ENCODE data around the gene C2orf72.
"Not testable (repeated sequence)": the region's sequence is repeated elsewhere in the genome, so short reads cannot be mapped to it uniquely, and the experiment has no call there.

C2orf72 gene

DNA sequence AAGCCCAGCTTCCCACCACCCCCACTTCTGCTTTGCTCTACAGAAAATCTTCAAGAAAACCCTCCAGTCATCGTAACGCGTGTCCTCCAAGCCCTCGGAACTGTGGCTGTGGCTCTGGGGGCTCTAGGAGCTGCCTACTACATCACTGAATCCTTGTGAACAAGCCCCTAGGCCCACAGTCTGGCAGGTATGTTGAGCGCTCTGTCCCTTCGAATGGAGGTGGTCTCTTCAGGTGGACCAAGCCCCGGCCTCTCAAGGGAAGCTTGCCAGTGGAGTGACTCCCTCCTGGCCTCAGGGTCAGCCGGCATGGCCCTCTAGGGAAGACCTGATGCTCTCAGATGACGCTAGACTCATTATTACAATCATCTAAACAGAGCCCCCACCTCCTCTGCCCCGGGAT lies 34.7 kb upstream of the C2orf72 start:
- no peak for DNase-seq (ENCODE audit: low spot score)
- TF ChIP-seq, protein P1, sequence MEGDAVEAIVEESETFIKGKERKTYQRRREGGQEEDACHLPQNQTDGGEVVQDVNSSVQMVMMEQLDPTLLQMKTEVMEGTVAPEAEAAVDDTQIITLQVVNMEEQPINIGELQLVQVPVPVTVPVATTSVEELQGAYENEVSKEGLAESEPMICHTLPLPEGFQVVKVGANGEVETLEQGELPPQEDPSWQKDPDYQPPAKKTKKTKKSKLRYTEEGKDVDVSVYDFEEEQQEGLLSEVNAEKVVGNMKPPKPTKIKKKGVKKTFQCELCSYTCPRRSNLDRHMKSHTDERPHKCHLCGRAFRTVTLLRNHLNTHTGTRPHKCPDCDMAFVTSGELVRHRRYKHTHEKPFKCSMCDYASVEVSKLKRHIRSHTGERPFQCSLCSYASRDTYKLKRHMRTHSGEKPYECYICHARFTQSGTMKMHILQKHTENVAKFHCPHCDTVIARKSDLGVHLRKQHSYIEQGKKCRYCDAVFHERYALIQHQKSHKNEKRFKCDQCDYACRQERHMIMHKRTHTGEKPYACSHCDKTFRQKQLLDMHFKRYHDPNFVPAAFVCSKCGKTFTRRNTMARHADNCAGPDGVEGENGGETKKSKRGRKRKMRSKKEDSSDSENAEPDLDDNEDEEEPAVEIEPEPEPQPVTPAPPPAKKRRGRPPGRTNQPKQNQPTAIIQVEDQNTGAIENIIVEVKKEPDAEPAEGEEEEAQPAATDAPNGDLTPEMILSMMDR (IDR thresholded peaks at IDR 0.05; ENCODE audit: extremely low read depth, insufficient read depth, missing control alignments), result no peak
- in situ Hi-C loops (cut with MboI; ENCODE audit: low pct_unique_long_range_greater_than_20kb, low sequenced_read_pairs, unreplicated experiment), result no loop called here

GRCh38 chr2:231003186-231003585 lies 34.1 kb upstream of the C2orf72 start:
- in situ Hi-C loops (cut with MboI; ENCODE audit: low pct_unique_long_range_greater_than_20kb, low sequenced_read_pairs, unreplicated experiment), result no loop called here
- DNase-seq (ENCODE audit: low spot score), result no peak
- TF ChIP-seq, protein P1 (IDR thresholded peaks at IDR 0.05; ENCODE audit: extremely low read depth, insufficient read depth, missing control alignments), result no peak

DNA sequence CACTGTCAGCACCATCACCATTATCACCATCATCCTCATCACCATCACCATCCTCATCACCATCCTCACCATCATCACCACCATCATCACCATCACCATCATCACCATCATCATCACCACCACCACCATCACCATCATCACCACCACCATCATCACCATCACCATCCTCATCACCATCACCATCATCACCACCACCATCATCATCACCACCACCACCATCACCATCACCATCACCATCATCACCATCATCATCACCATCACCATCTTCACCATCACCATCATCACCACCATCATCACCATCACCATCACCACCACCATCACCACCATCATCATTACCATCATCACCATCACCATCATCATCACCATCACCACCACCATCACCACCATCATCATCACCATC lies 32.4 kb upstream of the C2orf72 start:
- DNase-seq (ENCODE audit: low spot score); in situ Hi-C loops (cut with MboI; ENCODE audit: low pct_unique_long_range_greater_than_20kb, low sequenced_read_pairs, unreplicated experiment): not testable (repeated sequence)

DNA sequence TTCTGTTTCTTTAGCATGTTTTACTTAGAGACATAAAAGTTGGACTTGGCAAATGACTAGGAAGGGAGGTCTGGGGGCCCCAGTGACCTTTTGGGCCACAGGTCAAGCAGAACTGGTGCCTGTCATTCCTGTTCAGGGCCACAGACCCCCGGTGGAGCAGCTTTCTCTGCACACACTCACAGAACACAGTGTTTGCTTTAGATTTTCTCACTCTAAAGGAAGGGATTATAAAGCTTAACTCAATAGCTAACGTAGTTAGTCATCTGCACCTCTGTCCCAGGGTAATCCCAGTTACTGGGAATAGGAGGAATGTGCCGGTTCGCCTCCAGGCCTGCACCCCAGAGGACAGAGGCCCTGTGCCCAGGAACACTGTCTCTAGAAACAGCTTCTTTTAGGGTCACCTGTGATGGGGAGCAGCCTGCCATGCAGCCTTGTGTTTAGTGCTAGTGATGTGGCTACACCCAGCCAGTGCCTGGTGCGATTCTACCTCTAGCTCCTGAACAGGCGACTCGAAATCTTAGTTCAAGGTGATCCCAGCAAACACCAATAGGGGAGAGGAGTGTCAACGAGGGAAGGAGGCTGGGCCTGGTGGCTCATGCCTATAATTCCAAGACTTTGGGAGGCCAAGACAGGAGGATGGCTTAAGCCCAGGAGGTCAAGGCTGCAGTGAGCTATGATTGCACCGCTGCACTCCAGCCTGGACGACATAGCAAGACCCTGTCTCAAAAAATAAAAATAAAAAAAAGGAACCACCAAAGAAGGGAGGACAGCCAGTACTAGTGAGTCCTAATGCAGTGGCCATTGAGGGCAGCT lies 29.8 kb upstream of the C2orf72 start:
- no peak for DNase-seq (ENCODE audit: low spot score)
- in situ Hi-C loops (cut with MboI; ENCODE audit: low pct_unique_long_range_greater_than_20kb, low sequenced_read_pairs, unreplicated experiment), result no loop called here
- TF ChIP-seq, protein P1 (IDR thresholded peaks at IDR 0.05; ENCODE audit: extremely low read depth, insufficient read depth, missing control alignments), result no peak

- in situ Hi-C loops (cut with MboI; ENCODE audit: low pct_unique_long_range_greater_than_20kb, low sequenced_read_pairs, unreplicated experiment), result no loop called here
- no peak for DNase-seq (ENCODE audit: low spot score)
- TF ChIP-seq, protein P1 (IDR thresholded peaks at IDR 0.05; ENCODE audit: extremely low read depth, insufficient read depth, missing control alignments), result no peak
Measured at GRCh38 chr2:231008131-231008530, 29.2 kb upstream of the C2orf72 start.

DNA sequence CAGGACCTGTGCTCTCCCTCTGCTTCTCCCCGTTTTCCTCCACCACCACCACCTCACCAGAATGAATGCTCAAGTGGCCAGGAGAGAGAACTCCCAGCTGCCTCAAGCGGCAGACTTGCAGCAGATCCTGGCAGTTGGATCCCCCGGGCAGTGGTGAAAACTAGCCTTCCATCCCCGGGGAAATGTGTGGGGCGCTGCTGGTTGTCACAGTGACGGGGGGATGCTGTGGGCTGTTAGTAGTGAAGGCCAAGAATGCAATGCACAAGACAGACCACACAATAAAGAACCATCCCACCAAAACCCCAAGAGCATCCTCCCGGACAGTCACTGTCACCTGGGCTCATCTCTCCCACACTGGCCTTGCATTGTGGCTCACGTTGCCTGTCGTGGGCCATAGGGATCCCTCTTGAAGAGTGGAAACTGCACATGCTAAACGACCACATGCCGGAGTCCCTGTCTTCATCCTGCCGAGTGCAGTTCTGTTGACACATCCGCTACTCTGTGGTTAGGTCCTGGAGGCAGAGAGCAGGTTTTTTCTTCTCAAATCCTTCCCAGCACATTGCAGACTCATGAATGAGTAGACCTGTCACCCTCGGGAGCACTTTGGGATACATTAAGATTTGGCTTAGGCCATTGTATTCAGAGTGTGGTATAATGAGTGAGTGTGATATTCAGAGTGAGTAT lies 27.9 kb upstream of the C2orf72 start:
- no peak for DNase-seq (ENCODE audit: low spot score)
- in situ Hi-C loops (cut with MboI; ENCODE audit: low pct_unique_long_range_greater_than_20kb, low sequenced_read_pairs, unreplicated experiment), result no loop called here

More for the DNA sequence above, 27.9 kb upstream of the C2orf72 start:
- TF ChIP-seq, protein P1 (IDR thresholded peaks at IDR 0.05; ENCODE audit: extremely low read depth, insufficient read depth, missing control alignments), result no peak
